WERI-Rb-1 (cell line): ENCODE measurements around the gene TEX22.

ENCODE experiments used
- DNase-seq: peaks from one replicate; pipeline ENCODE4 v3.0.0-alpha.2; 2020
- H3K27ac ChIP-seq: fragments of 250-450 bp; sonication (Bioruptor Pico); 2 replicates; pipeline ENCODE4 v1.5.1; 2020; ENCODE audit warnings: mild to moderate bottlenecking, moderate library complexity
- H3K27me3 ChIP-seq: fragments of 250-450 bp; sonication (Bioruptor Pico); 2 replicates; pipeline ENCODE4 v1.5.1; 2021; ENCODE audit warnings: mild to moderate bottlenecking, low read depth, moderate library complexity; ENCODE audit not compliant: insufficient read depth, severe bottlenecking
- H3K36me3 ChIP-seq: fragments of 250-450 bp; sonication (Bioruptor Pico); 2 replicates; pipeline ENCODE4 v1.5.1; 2020; ENCODE audit warnings: mild to moderate bottlenecking, moderate library complexity
- H3K4me3 ChIP-seq: 2 replicates; pipeline ENCODE4 v1.5.1; 2011; ENCODE audit warnings: low read depth, mild to moderate bottlenecking, control low read depth, low read length
- H3K9me3 ChIP-seq: fragments of 250-450 bp; sonication (Bioruptor Pico); 2 replicates; pipeline ENCODE4 v1.5.1; 2021; ENCODE audit warnings: mild to moderate bottlenecking, moderate library complexity; ENCODE audit not compliant: severe bottlenecking
- TF ChIP-seq, protein P1 (sequence below): IDR thresholded peaks from 2 replicates; pipeline ENCODE4 v1.5.1; 2011; ENCODE audit warnings: low read depth, mild to moderate bottlenecking, control low read depth, inconsistent platforms, low read length

Gene TEX22

GRCh38 chr14:105458010-105458409 lies 59.7 kb downstream of the TEX22 start:
- Histone ChIP-seq H3K36me3 (peaks cover 69% of the 10 kb centered on the region), H3K27me3 (no peaks in the 10 kb centered on the region), H3K4me3 (no peak overlapping the region), H3K27ac (no peak overlapping the region), H3K9me3 (no peaks in the 10 kb centered on the region)
- DNase-seq: no peak
- TF ChIP-seq, protein P1, sequence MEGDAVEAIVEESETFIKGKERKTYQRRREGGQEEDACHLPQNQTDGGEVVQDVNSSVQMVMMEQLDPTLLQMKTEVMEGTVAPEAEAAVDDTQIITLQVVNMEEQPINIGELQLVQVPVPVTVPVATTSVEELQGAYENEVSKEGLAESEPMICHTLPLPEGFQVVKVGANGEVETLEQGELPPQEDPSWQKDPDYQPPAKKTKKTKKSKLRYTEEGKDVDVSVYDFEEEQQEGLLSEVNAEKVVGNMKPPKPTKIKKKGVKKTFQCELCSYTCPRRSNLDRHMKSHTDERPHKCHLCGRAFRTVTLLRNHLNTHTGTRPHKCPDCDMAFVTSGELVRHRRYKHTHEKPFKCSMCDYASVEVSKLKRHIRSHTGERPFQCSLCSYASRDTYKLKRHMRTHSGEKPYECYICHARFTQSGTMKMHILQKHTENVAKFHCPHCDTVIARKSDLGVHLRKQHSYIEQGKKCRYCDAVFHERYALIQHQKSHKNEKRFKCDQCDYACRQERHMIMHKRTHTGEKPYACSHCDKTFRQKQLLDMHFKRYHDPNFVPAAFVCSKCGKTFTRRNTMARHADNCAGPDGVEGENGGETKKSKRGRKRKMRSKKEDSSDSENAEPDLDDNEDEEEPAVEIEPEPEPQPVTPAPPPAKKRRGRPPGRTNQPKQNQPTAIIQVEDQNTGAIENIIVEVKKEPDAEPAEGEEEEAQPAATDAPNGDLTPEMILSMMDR: no peak

- TF ChIP-seq, protein P1: no peak
- no peak overlapping the region for H3K27ac ChIP-seq
- no peaks in the 10 kb centered on the region for H3K27me3 ChIP-seq
- peaks cover 69% of the 10 kb centered on the region for H3K36me3 ChIP-seq
- H3K9me3 ChIP-seq: no peaks in the 10 kb centered on the region
- no peak for DNase-seq
- H3K4me3 ChIP-seq: no peak overlapping the region
Observed at GRCh38 chr14:105458571-105458970, 60.2 kb downstream of the TEX22 start.

DNA sequence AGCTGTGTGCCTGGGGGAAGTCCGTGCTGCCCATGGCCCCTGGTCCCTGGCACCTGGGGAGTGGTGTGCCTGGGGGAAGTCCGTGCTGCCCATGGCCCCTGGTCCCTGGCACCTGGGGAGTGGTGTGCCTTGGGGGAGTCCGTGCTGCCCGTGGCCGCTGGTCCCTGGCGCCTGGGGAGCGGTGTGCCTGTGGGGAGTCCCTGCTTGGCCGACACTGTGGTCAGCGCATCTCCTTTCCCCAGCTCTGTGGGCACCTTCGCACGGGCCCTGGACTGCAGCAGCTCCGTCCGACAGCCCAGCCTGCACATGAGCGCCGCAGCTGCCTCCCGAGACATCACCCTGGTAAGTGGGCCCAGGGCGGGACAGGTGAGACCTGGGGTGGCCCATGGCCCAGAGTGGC lies 61.8 kb downstream of the TEX22 start:
- Histone ChIP-seq H3K4me3 (no peak overlapping the region), H3K9me3 (no peaks in the 10 kb centered on the region), H3K27ac (no peak overlapping the region), H3K27me3 (no peaks in the 10 kb centered on the region), H3K36me3 (peaks cover 72% of the 10 kb centered on the region)
- DNase-seq: no peak
- TF ChIP-seq, protein P1: no peak

- Histone ChIP-seq H3K9me3 (no peaks in the 10 kb centered on the region), H3K36me3 (peaks cover 73% of the 10 kb centered on the region), H3K4me3 (no peak overlapping the region), H3K27me3 (no peaks in the 10 kb centered on the region), H3K27ac (no peak overlapping the region)
- TF ChIP-seq, protein P1: no peak
- no peak for DNase-seq
Observed at GRCh38 chr14:105460616-105461015, 62.3 kb downstream of the TEX22 start.

DNA sequence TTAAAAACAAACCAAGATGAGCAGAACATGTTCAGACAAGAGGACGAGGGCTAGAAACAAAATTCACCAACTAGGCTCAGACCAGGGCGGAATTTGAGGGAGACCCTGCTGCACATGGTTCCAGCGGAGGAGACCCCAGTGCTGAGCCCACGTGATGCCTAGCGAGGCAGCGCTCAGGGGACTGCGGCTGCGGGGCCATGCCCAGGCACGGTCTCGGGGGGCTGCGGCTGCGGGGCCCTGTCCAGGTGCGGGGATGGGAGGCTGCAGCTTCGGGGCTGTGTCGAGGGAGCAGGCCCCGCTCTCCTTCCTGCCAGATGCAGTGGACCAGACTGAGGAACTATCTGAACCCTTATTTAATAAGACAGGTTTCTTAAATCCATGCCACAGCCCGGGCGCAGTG lies 63.6 kb downstream of the TEX22 start:
- Histone ChIP-seq H3K4me3 (no peak overlapping the region), H3K36me3 (peaks cover 65% of the 10 kb centered on the region), H3K27ac (no peak overlapping the region), H3K27me3 (no peaks in the 10 kb centered on the region), H3K9me3 (no peaks in the 10 kb centered on the region)
- TF ChIP-seq, protein P1: no peak
- DNase-seq: no peak
